A549 (cell line): ENCODE measurements around the gene FHAD1. TPM values are rescaled to one million over a fixed set of nuclear protein-coding genes. Genes with fewer than 3 reads are reported as not detected.
"Not testable (repeated sequence)": the region's sequence is repeated elsewhere in the genome, so short reads cannot be mapped to it uniquely, and the experiment has no call there.

Source experiments
- ATAC-seq, 2 experiments: fragments of 200-7000 bp in 1 of 2; fragments of >200 bp in 1 of 2; cut with Nextera tagmentation in 1 of 2; cut with Tn5 transposase in 1 of 2; 3 replicates each; pipeline versions ENCODE4 v1.8.0 to v1.9.1; 2018 to 2020; ENCODE audit warnings: mild to moderate bottlenecking in 1 of 2, moderate library complexity in 1 of 2
- CTCF ChIA-PET: fragments of 300-600 bp; sonication (Branson Sonifier 250); formaldehyde crosslinking; extraction: SDS; loops from one replicate; lab custom pipeline; 2021; ENCODE audit warnings: antibody characterized with exemption, inconsistent platforms; lab: Yijun Ruan, JAX
- POLR2A ChIA-PET: fragments of 350-600 bp; formaldehyde crosslinking; extraction: SDS; loops from one replicate; lab custom pipeline; 2021; ENCODE audit warnings: antibody characterized with exemption, inconsistent platforms; lab: Yijun Ruan, JAX
- DNase-seq, 2 experiments: peaks; one replicate each; pipeline versions ENCODE4 v3.0.0 to v3.0.0-alpha.2; 2011 to 2016; ENCODE audit warnings: low read depth in 1 of 2, low spot score in 1 of 2
- FAIRE-seq: peaks from 2 replicates; lab custom pipeline; 2011; peaks lifted over from hg19 to GRCh38; lab: Jason Lieb, UNC
- H3K27ac ChIP-seq, 2 experiments: fragments of >200 bp; sonication (Bioruptor Twin); formaldehyde crosslinking; 3 replicates each; pipeline ENCODE4 v1.5.1; 2016 to 2017
- H3K4me1 ChIP-seq: fragments of >200 bp; sonication (Bioruptor Twin); formaldehyde crosslinking; 3 replicates; pipeline ENCODE4 v1.6.1; 2016
- H3K4me2 ChIP-seq: fragments of >200 bp; sonication (Bioruptor Twin); formaldehyde crosslinking; 3 replicates; pipeline ENCODE4 v1.6.1; 2016
- H3K4me3 ChIP-seq: fragments of >200 bp; sonication (Bioruptor Twin); formaldehyde crosslinking; 3 replicates; pipeline ENCODE4 v1.5.1; 2016
- H3K9me3 ChIP-seq: fragments of >200 bp; sonication (Bioruptor Twin); formaldehyde crosslinking; 3 replicates; pipeline ENCODE4 v1.6.1; 2016
- ATOH8 ChIP-seq: fragments of 250-450 bp; sonication (Bioruptor Pico); IDR thresholded peaks from 2 replicates; pipeline ENCODE4 v1.5.0; 2020; ENCODE audit warnings: low read depth, mild to moderate bottlenecking, moderate library complexity
- BCL3 ChIP-seq: fragments of >200 bp; sonication (Bioruptor Twin); formaldehyde crosslinking; IDR thresholded peaks from 3 replicates; pipeline ENCODE4 v1.6.1; 2016
- CBX8 ChIP-seq: fragments of 200-600 bp; sonication (generic); IDR thresholded peaks from 2 replicates; pipeline ENCODE4 v1.6.1; 2016
- CEBPB ChIP-seq, 2 experiments: fragments of >200 bp in 1 of 2; sonication (Bioruptor Twin) in 1 of 2; formaldehyde crosslinking in 1 of 2; IDR thresholded peaks; 2 replicates each; pipeline ENCODE4 v1.6.1; 2012 to 2016
- EP300 ChIP-seq, 2 experiments: fragments of >200 bp; sonication (Bioruptor Twin); formaldehyde crosslinking; IDR thresholded peaks; 2 replicates in 1 of 2; 3 replicates in 1 of 2; pipeline ENCODE4 v1.6.1; 2016 to 2017
- FOSL2 ChIP-seq, 2 experiments: fragments of 450-650 bp in 1 of 2; fragments of >200 bp in 1 of 2; sonication (Bioruptor Twin) in 1 of 2; formaldehyde crosslinking; IDR thresholded peaks; 2 replicates each; pipeline versions ENCODE4 v1.5.0 to v1.6.1; 2016 to 2020; ENCODE audit warnings: mild to moderate bottlenecking in 1 of 2, moderate library complexity in 1 of 2
- HDAC2 ChIP-seq: fragments of 200-600 bp; sonication (generic); IDR thresholded peaks from 2 replicates; pipeline ENCODE4 v1.6.1; 2016
- HEYL ChIP-seq: fragments of 250-450 bp; sonication (Bioruptor Pico); IDR thresholded peaks from 2 replicates; pipeline ENCODE4 v1.8.0; 2021; ENCODE audit warnings: mild to moderate bottlenecking, moderate library complexity
- HOXA7 ChIP-seq: fragments of 250-450 bp; sonication (Bioruptor Pico); IDR thresholded peaks from 2 replicates; pipeline ENCODE4 v1.5.0; 2020; ENCODE audit warnings: mild to moderate bottlenecking, moderate library complexity
- HOXB13 ChIP-seq: fragments of 250-450 bp; sonication (Bioruptor Pico); IDR thresholded peaks from 2 replicates; pipeline ENCODE4 v1.5.0; 2020; ENCODE audit warnings: low read depth, mild to moderate bottlenecking, moderate library complexity
- HOXB5 ChIP-seq: fragments of 250-450 bp; sonication (Bioruptor Pico); IDR thresholded peaks from 2 replicates; pipeline ENCODE4 v1.5.0; 2020; ENCODE audit warnings: mild to moderate bottlenecking, moderate library complexity
- JUN ChIP-seq, 2 experiments: fragments of >200 bp; sonication (Bioruptor Twin); formaldehyde crosslinking; IDR thresholded peaks; 2 replicates in 1 of 2; 3 replicates in 1 of 2; pipeline ENCODE4 v1.6.1; 2016 to 2017
- JUNB ChIP-seq: fragments of >200 bp; sonication (Bioruptor Twin); formaldehyde crosslinking; IDR thresholded peaks from 2 replicates; pipeline ENCODE4 v1.6.1; 2016
- MAFK ChIP-seq: fragments of 450-650 bp; IDR thresholded peaks from 2 replicates; pipeline ENCODE4 v1.6.1; 2014; ENCODE audit not compliant: partially characterized antibody
- MAZ ChIP-seq: fragments of 150-350 bp; IDR thresholded peaks from 2 replicates; pipeline ENCODE4 v1.6.1; 2014; ENCODE audit warnings: antibody characterized with exemption, low read depth, low read length, borderline replicate concordance
- MYC ChIP-seq: IDR thresholded peaks from 2 replicates; pipeline ENCODE4 v1.6.1; 2012; ENCODE audit warnings: mild to moderate bottlenecking, inconsistent platforms, low read length, improper control_type of control experiment, borderline replicate concordance
- NFE2L2 ChIP-seq: fragments of 150-350 bp; conservative IDR thresholded peaks from 2 replicates; pipeline ENCODE4 v1.6.1; 2014; ENCODE audit warnings: low read length
- NR3C1 ChIP-seq: fragments of >200 bp; sonication (Bioruptor Twin); formaldehyde crosslinking; IDR thresholded peaks from 3 replicates; pipeline ENCODE4 v1.6.1; 2017
- RARB ChIP-seq: fragments of 250-450 bp; sonication (Bioruptor Pico); IDR thresholded peaks from 2 replicates; pipeline ENCODE4 v1.8.0; 2021; ENCODE audit warnings: mild to moderate bottlenecking, moderate library complexity
- RNF2 ChIP-seq: fragments of 200-600 bp; sonication (generic); IDR thresholded peaks from 2 replicates; pipeline ENCODE4 v1.6.1; 2016; ENCODE audit warnings: low read depth, mild to moderate bottlenecking, antibody characterized with exemption, moderate library complexity, borderline replicate concordance
- ZFP36 ChIP-seq: fragments of 450-650 bp; IDR thresholded peaks from 2 replicates; pipeline ENCODE4 v1.6.1; 2014; ENCODE audit warnings: borderline replicate concordance; ENCODE audit not compliant: partially characterized antibody
- WGBS: methylation state at CpG from one replicate; pipeline ENCODE4 v1.1.6; 2017; ENCODE audit errors: missing lambda C conversion rate; 5-methylcytosine and 5-hydroxymethylcytosine counted together
- polyA plus RNA-seq, 4 experiments: library from polyadenylated mRNA; depleted of rRNA in 3 of 4; stranded (reverse); fragments of >200 nt; fragmentation: RNase III in 1 of 4; extraction: RNeasy Plus Mini Kit Qiagen cat#74134 plus additional on column Dnase treatment in 1 of 4; gene quantifications; 2 replicates in 3 of 4; 3 replicates in 1 of 4; pipeline ENCODE4 v1.2.3, GENCODE V29; 2011 to 2017
- TF ChIP-seq, protein P1 (sequence below): IDR thresholded peaks from 2 replicates; pipeline ENCODE4 v1.6.1; 2012; ENCODE audit warnings: low read depth, borderline replicate concordance
- TF ChIP-seq, protein P2 (sequence below): IDR thresholded peaks from 2 replicates; pipeline ENCODE4 v1.6.1; 2012

Gene FHAD1
- polyA plus RNA-seq, 2 of the 4 experiments (the other 2 are of a cell fraction), result 0.31 to 0.32 TPM

- ATAC-seq, result peak; percentile 6 to 13; a peak in 4 of 6 replicates
- no peaks in the 10 kb centered on the region for H3K9me3 ChIP-seq
- no peak for TF ChIP-seq HEYL (CRISPR knock-in tag)
- no peak for TF ChIP-seq MAFK
- TF ChIP-seq BCL3, result no peak
- TF ChIP-seq, protein P1, sequence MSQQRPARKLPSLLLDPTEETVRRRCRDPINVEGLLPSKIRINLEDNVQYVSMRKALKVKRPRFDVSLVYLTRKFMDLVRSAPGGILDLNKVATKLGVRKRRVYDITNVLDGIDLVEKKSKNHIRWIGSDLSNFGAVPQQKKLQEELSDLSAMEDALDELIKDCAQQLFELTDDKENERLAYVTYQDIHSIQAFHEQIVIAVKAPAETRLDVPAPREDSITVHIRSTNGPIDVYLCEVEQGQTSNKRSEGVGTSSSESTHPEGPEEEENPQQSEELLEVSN, result no peak
- TF ChIP-seq RARB (CRISPR knock-in tag), result no peak
- no peak for TF ChIP-seq MYC
- no peak for TF ChIP-seq ZFP36
- TF ChIP-seq MAZ, result no peak
- TF ChIP-seq HDAC2, result no peak
- TF ChIP-seq HOXB5 (CRISPR knock-in tag), result no peak
- TF ChIP-seq JUNB, result no peak
- no peak for TF ChIP-seq RNF2
- TF ChIP-seq, all 56 proteins: peak for 0
- no peak for FAIRE-seq
- Histone ChIP-seq H3K4me2 (peak overlapping the region; percentile 81), H3K4me1 (peaks cover 88% of the 10 kb centered on the region), H3K4me3 (peak overlapping the region; percentile 26; the same call in 1 of the 3 replicates), H3K27ac (peak overlapping the region; percentile 97 to 98)
- DNase-seq, result no peak
- CTCF ChIA-PET, result interaction anchor here (0.7 to 9.8 kb wide), 17 partner anchors 8 to 276 kb away, joined by 3 to 150 read pairs (median 5); partner anchors contain the start of gene EFHD2
- 100% methylated on average over 1 of the region's 6 CpGs for WGBS
- POLR2A ChIA-PET, result interaction anchor here (0.6 to 1.2 kb wide), 4 partner anchors 17 to 104 kb away, joined by 5 to 7 read pairs (median 6); partner anchors contain the start of gene EFHD2
Measured at GRCh38 chr1:15427280-15427666, 180.2 kb downstream of the FHAD1 start.

DNA sequence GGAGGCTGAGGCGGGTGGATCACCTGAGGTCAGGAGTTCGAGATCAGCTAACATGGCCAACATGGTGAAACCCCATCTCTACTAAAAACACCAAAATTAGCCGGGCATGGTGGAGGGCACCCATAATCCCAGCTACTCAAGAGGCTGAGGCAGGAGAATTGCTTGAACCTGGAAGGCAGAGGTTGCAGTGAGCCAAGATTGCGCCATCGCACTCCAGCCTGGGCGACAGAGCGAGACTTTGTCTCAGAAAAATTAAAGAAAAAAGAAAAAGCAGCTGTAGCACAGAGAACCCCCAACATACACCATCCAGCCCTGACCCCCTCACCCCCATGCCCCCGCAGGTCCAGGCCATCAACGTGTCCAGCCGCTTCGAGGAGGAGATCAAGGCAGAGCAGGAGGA, 181.2 kb downstream of the FHAD1 start:
- DNase-seq, POLR2A ChIA-PET: not testable (repeated sequence)
- peak in 1 of 2 experiments; percentile 77; a peak in 2 of 4 replicates for TF ChIP-seq CEBPB (IDR thresholded peaks at IDR 0.05)
- TF ChIP-seq, all 56 proteins: peak for 1; not testable (repeated sequence) for 55

DNA sequence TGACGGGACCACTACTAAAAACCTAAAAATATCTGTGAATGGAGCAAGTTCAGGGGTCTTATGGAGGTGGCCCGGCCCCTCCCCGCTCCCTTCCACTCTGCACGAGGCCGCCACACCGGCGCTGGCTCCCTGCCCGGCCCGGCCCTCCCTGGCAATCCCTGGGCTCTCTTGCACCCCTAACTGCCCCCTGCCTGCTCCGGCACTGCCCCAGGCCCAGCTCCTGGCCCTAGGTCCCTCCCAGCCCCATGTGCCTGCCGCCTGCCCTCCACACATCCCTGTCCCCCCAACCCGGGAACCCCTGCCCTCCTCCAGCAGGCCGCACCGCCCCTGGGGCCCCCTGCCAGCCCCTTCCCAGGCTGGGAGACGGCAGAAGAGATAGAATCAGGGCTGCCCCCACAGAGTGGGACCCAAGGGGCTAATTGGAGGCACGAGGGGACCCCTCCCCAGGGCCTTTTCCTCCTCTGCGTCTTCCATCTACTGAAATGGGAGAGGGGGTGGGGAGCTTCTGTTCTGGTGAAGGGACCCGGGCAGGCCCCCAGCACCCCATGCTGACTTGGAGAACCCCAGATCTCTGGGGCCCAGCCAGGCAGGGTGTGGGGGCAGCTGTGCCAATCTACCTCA, 181.9 kb downstream of the FHAD1 start:
- ChIA-PET POLR2A (no interaction called here), CTCF (interaction anchor here (0.7 to 9.8 kb wide), 6 partner anchors 9 to 108 kb away, joined by 3 to 150 read pairs (median 4); no protein-coding TSS in a partner anchor)
- ATAC-seq, result no peak
- TF ChIP-seq NFE2L2 (no peak), FOSL2 (IDR thresholded peaks at IDR 0.05) (no peak), FOSL2 (CRISPR knock-in tag; IDR thresholded peaks at IDR 0.05) (no peak)
- DNase-seq, result no peak
- no peak overlapping the region for H3K4me2 ChIP-seq
- no peak for FAIRE-seq
- WGBS, result 85% methylated on average over 8 of the region's 18 CpGs
- peak overlapping the region; percentile 97 to 98 for H3K27ac ChIP-seq
- H3K4me1 ChIP-seq, result peaks cover 88% of the 10 kb centered on the region
- H3K9me3 ChIP-seq, result no peaks in the 10 kb centered on the region
- H3K4me3 ChIP-seq, result no peak overlapping the region

More for the DNA sequence above, 181.2 kb downstream of the FHAD1 start:
- CTCF ChIA-PET, result interaction anchor here (0.7 to 9.8 kb wide), 9 partner anchors 9 to 277 kb away, joined by 3 to 150 read pairs (median 6); no protein-coding TSS in a partner anchor
- not testable (repeated sequence) for ATAC-seq, FAIRE-seq, H3K9me3 ChIP-seq, H3K4me3 ChIP-seq
- Histone ChIP-seq H3K4me2 (peak overlapping the region; percentile 81; the same call in 2 of the 3 replicates), H3K27ac (peak overlapping the region; percentile 97 to 98), H3K4me1 (peaks cover 90% of the 10 kb centered on the region)
- WGBS, result 87% methylated on average over 11 of the region's 11 CpGs

DNA sequence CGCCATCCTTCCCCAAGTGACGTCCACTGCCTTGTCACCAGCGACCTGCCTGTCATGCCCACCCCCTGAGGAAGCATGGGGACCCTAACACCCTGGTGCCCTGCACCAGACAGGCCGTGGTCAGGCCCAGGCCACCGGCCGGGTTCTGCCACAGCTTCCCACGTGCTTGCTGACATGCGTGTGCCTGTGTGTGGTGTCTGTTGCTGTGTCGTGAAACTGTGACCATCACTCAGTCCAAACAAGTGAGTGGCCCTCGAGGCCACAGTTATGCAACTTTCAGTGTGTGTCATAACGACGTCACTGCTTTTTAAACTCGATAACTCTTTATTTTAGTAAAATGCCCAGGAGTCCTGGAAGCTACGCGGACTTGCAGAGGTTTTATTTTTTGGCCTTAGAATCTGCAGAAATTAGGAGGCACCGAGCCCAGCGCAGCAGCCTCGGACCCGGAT, 182.7 kb downstream of the FHAD1 start:
- H3K4me2 ChIP-seq, result peak overlapping the region; percentile 49
- TF ChIP-seq CEBPB (IDR thresholded peaks at IDR 0.05) (peak; percentile 52 to 87; a peak in 3 of 4 replicates), ATOH8 (CRISPR knock-in tag) (no peak), CBX8 (no peak), JUNB (0 out of 2 replicates have a peak, but pooled peaks have one; percentile 19), JUN (IDR thresholded peaks at IDR 0.05) (peak in 1 of 2 experiments; percentile 48; a peak in 1 of 5 replicates), HOXA7 (CRISPR knock-in tag) (0 out of 2 replicates have a peak, but pooled peaks have one; percentile 28), FOSL2 (IDR thresholded peaks at IDR 0.05) (no peak), FOSL2 (CRISPR knock-in tag; IDR thresholded peaks at IDR 0.05) (peak; percentile 54), NR3C1 (no peak), HOXB13 (CRISPR knock-in tag) (peak; percentile 59; the same call in 1 of the 2 replicates), MAFK (no peak), HOXB5 (CRISPR knock-in tag) (0 out of 2 replicates have a peak, but pooled peaks have one; percentile 59), EP300 (IDR thresholded peaks at IDR 0.05) (peak in 1 of 2 experiments; percentile 37; a peak in 2 of 5 replicates)
- TF ChIP-seq, protein P2, sequence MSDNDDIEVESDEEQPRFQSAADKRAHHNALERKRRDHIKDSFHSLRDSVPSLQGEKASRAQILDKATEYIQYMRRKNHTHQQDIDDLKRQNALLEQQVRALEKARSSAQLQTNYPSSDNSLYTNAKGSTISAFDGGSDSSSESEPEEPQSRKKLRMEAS, result peak; percentile 63
- no peak for FAIRE-seq
- peaks cover 80% of the 10 kb centered on the region for H3K4me1 ChIP-seq
- H3K27ac ChIP-seq, result peak overlapping the region; percentile 97 to 98
- no peaks in the 10 kb centered on the region for H3K9me3 ChIP-seq
- ChIA-PET POLR2A (no interaction called here), CTCF (interaction anchor here (0.7 to 9.8 kb wide), 5 partner anchors 28 to 126 kb away, joined by 3 to 150 read pairs (median 5); no protein-coding TSS in a partner anchor)
- peak in 1 of 2 experiments; percentile 69 for DNase-seq
- no peak for ATAC-seq
- WGBS, result 27% methylated on average over 13 of the region's 19 CpGs
- no peak overlapping the region for H3K4me3 ChIP-seq
